ENCODE measurements around the gene SLC7A9.

- no peak for TF ChIP-seq CTCF (IDR thresholded peaks at IDR 0.05)
- no peak for TF ChIP-seq POLR2A (IDR thresholded peaks at IDR 0.05)
Observed at GRCh38 chr19:32812036-32812435, 57.5 kb downstream of the SLC7A9 start.
